Measurements from ENCODE around the gene MYO5A. TPM values are rescaled to one million over a fixed set of nuclear protein-coding genes. Genes with fewer than 3 reads are reported as not detected.

Gene MYO5A
- total and polyA plus RNA-seq, 10 of the 15 experiments (the other 5 are each of a cell fraction or from before 2014, with no cell fraction given): 4.2 to 42.9 (median 31.1) TPM

- Histone ChIP-seq H3K4me3 (no peak overlapping the region), H3K27ac (ENCODE audit: control insufficient read depth, insufficient read depth) (no peak overlapping the region), H3K27me3 (replicated peaks in 1 of 2; ENCODE audit: control insufficient read depth in 2 of 2, insufficient read depth in 2 of 2, low read length in 1 of 2) (no peaks in the 10 kb centered on the region), H3K9me3 (replicated peaks; ENCODE audit: control insufficient read depth, insufficient read depth, low read length) (no peaks in the 10 kb centered on the region), H3K79me2 (ENCODE audit: control insufficient read depth, insufficient read depth, low read length) (peaks cover 8% of the 10 kb centered on the region), H3K4me1 (ENCODE audit: control insufficient read depth, insufficient read depth, low read length) (no peaks in the 10 kb centered on the region; the same call in 1 of the 2 replicates), H4K20me1 (ENCODE audit: control insufficient read depth, insufficient read depth) (no peaks in the 10 kb centered on the region), H3K36me3 (ENCODE audit: control insufficient read depth in 2 of 2, insufficient read depth in 2 of 2, low read length in 1 of 2) (no peaks in the 10 kb centered on the region), H3K4me2 (ENCODE audit: control insufficient read depth, insufficient read depth) (no peak overlapping the region), H2AFZ (ENCODE audit: control insufficient read depth, low read depth, low read length) (no peak overlapping the region), H3K9ac (ENCODE audit: control insufficient read depth, insufficient read depth, low read length) (no peak overlapping the region)
- DNase-seq (ENCODE audit: low read depth, low spot score) (no peak), FAIRE-seq (no peak), ATAC-seq (no peak)
- ChIA-PET POLR2A (no interaction called here), CTCF (interaction anchor here (1.4 kb wide), 1 partner anchor 11 kb away, joined by 4 read pairs; no protein-coding TSS in a partner anchor), SMC1A (ENCODE audit: uncharacterized antibody, unreplicated experiment) (interaction anchor here (1.1 to 1.2 kb wide), 2 partner anchors 11 to 13 kb away, joined by 3 to 4 read pairs; no protein-coding TSS in a partner anchor), RAD21 (ENCODE audit: unreplicated experiment) (interaction anchor here (0.6 kb wide), 1 partner anchor 10 kb away, joined by 3 read pairs; no protein-coding TSS in a partner anchor)
- BruUV-seq (replicated peaks): no TSS peak
- WGBS (ENCODE audit: insufficient coverage, insufficient replicate concordance, low lambda C conversion rate, missing lambda C conversion rate): 96% methylated on average over 3 of the region's 3 CpGs
- TF ChIP-seq SPI1 (IDR thresholded peaks at IDR 0.05; ENCODE audit: borderline replicate concordance, insufficient read depth, low read depth, low read length) (no peak), NFXL1 (IDR thresholded peaks at IDR 0.05; ENCODE audit: borderline replicate concordance) (no peak), SMC3 (IDR thresholded peaks at IDR 0.05; ENCODE audit: borderline replicate concordance, low read length) (no peak)
- in situ Hi-C loops (cut with MboI): no loop called here
- intact Hi-C loops (cut with micrococcal nuclease; ENCODE audit: unreplicated experiment): no loop called here
These were observed 34.7 kb downstream of the MYO5A start for GRCh38 chr15:52493968-52494367.

GRCh38 chr15:52492132-52492531, 36.5 kb downstream of the MYO5A start:
- Histone ChIP-seq H4K20me1 (ENCODE audit: control insufficient read depth, insufficient read depth) (no peaks in the 10 kb centered on the region), H3K36me3 (ENCODE audit: control insufficient read depth in 2 of 2, insufficient read depth in 2 of 2, low read length in 1 of 2) (no peaks in the 10 kb centered on the region), H2AFZ (ENCODE audit: control insufficient read depth, low read depth, low read length) (no peak overlapping the region), H3K4me3 (no peak overlapping the region), H3K4me2 (ENCODE audit: control insufficient read depth, insufficient read depth) (no peak overlapping the region), H3K27me3 (replicated peaks in 1 of 2; ENCODE audit: control insufficient read depth in 2 of 2, insufficient read depth in 2 of 2, low read length in 1 of 2) (no peaks in the 10 kb centered on the region), H3K4me1 (ENCODE audit: control insufficient read depth, insufficient read depth, low read length) (peaks cover 3% of the 10 kb centered on the region; the same call in 1 of the 2 replicates), H3K79me2 (ENCODE audit: control insufficient read depth, insufficient read depth, low read length) (peaks cover 9% of the 10 kb centered on the region), H3K9me3 (replicated peaks; ENCODE audit: control insufficient read depth, insufficient read depth, low read length) (no peaks in the 10 kb centered on the region), H3K9ac (ENCODE audit: control insufficient read depth, insufficient read depth, low read length) (no peak overlapping the region), H3K27ac (ENCODE audit: control insufficient read depth, insufficient read depth) (no peak overlapping the region)
- CTCF ChIA-PET: no interaction called here
- TF ChIP-seq LARP7 (IDR thresholded peaks at IDR 0.05) (no peak), BACH1 (IDR thresholded peaks at IDR 0.05; ENCODE audit: borderline replicate concordance) (no peak)
- BruUV-seq (replicated peaks): no TSS peak
- RAD21 ChIA-PET (ENCODE audit: unreplicated experiment): no interaction called here
- SMC1A ChIA-PET (ENCODE audit: uncharacterized antibody, unreplicated experiment): no interaction called here
- FAIRE-seq (no peak), DNase-seq (ENCODE audit: low read depth, low spot score) (no peak), ATAC-seq (no peak)
- intact Hi-C loops (cut with micrococcal nuclease; ENCODE audit: unreplicated experiment): no loop called here
- in situ Hi-C loops (cut with MboI): no loop called here
- 97% methylated on average over 4 of the region's 4 CpGs for WGBS (ENCODE audit: insufficient coverage, insufficient replicate concordance, low lambda C conversion rate, missing lambda C conversion rate)
- POLR2A ChIA-PET: no interaction called here
